GM06990 (cell line): ENCODE results near the gene DSCAM.

ENCODE experiments used
- DNase-seq: peaks from one replicate; pipeline ENCODE4 v3.0.0-alpha.2; 2011; ENCODE audit not compliant: insufficient read length; ENCODE audit errors: extremely low read depth
- H3K27me3 ChIP-seq: replicated peaks from 2 replicates; pipeline ENCODE4 v1.6.0; 2011; ENCODE audit warnings: low read length; ENCODE audit not compliant: control insufficient read depth, insufficient read depth
- H3K36me3 ChIP-seq: 2 replicates; pipeline ENCODE4 v1.5.1; 2011; ENCODE audit warnings: low read length; ENCODE audit not compliant: control insufficient read depth, insufficient read depth
- H3K4me3 ChIP-seq: replicated peaks from 2 replicates; pipeline ENCODE4 v1.5.1; 2011; ENCODE audit warnings: low read depth, mild to moderate bottlenecking, control low read depth, low read length
- TF ChIP-seq, protein P1 (sequence below): IDR thresholded peaks from 2 replicates; pipeline ENCODE4 v1.5.1; 2011; ENCODE audit warnings: low read length, control low read depth, mild to moderate bottlenecking, inconsistent platforms; ENCODE audit not compliant: insufficient read depth, poor library complexity, severe bottlenecking

The DSCAM gene

DNA sequence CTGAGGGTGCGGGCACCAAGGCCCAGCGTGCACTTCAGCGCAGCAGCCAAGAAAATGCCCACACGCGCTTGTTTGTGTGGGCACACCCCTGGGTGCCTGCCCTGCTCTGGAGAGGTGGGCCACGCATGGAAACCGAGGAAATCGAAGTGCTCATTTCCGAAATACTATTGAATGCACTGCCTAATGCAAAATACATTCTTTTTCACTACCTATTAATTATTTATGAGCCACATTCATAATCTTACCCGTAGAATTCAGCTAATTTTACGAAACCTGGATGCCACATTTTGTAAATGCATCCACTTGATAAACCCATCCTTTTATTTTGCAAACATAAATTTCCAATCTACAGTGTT, 4.8 kb downstream of the DSCAM start:
- Histone ChIP-seq H3K27me3 (no peaks in the 10 kb centered on the region), H3K36me3 (no peaks in the 10 kb centered on the region), H3K4me3 (no peak overlapping the region)
- TF ChIP-seq, protein P1, sequence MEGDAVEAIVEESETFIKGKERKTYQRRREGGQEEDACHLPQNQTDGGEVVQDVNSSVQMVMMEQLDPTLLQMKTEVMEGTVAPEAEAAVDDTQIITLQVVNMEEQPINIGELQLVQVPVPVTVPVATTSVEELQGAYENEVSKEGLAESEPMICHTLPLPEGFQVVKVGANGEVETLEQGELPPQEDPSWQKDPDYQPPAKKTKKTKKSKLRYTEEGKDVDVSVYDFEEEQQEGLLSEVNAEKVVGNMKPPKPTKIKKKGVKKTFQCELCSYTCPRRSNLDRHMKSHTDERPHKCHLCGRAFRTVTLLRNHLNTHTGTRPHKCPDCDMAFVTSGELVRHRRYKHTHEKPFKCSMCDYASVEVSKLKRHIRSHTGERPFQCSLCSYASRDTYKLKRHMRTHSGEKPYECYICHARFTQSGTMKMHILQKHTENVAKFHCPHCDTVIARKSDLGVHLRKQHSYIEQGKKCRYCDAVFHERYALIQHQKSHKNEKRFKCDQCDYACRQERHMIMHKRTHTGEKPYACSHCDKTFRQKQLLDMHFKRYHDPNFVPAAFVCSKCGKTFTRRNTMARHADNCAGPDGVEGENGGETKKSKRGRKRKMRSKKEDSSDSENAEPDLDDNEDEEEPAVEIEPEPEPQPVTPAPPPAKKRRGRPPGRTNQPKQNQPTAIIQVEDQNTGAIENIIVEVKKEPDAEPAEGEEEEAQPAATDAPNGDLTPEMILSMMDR = no peak
- DNase-seq = no peak

DNA sequence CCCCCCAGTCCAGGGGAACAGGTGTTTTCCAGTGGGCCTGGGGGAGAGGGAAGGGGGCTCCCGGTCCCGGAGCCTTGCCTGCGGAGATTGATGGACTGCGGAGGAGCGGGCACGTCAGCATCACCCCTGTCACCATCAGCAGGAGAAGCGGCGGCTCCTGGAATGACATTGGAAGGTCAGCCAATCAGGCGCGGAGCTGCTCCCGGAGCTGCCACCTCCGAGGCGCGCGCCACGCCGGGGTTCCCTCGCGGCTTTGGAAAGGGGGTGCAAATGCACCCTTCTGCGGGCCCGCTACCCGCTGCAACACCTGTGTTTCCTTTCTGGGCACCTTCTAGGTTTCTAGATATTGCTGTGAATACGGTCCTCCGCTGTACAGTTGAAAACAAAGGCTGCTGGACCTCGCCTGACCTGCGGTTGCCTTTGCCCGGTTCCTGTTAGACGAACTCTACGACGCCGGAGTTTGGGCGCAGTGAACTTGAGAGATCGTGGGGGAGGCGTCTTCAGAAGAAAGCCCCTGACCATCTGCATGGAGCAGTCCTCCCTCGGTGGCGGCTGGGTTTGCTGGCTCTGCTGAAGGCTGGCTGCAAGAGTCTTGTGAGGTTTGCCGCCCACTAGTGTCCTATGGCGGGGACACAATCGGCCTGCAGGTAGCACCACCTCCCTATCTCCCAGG, 5.3 kb downstream of the DSCAM start:
- no peak overlapping the region for H3K4me3 ChIP-seq
- TF ChIP-seq, protein P1 = no peak
- H3K27me3 ChIP-seq = no peaks in the 10 kb centered on the region
- no peak for DNase-seq
- no peaks in the 10 kb centered on the region for H3K36me3 ChIP-seq

DNA sequence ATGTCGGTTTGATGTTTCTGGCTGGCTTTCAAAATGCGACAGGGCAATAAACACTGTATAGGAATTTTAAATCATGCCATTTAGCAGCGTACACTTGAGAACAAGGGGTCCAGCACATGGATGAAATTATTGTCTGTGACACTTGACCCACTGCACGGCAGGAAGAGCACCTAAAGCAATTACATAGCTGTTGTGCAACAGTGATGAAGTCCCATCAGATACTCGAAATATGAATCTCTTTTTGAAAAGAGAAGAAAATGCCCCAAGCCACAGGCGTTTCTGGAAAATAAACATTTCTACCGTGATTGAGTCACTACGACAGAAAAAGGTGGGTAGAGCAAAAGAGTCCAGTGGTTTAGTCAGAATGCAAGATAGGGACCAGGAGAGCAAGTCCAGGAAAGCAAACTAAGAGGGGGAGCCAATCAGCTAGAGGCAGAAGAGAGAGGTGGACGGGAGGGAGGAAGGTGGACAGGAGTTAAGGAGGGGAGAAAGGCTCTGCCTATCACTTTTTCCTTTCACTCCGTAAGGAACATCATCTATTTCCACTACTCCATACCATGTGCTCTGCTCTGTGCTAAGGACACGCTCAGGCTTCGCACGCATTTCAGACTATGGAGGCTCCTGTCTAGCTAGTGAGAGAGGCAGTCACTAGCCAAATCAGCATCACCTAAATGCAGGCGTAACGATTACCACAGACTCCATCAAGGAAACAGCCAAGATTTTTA, 6.4 kb downstream of the DSCAM start:
- TF ChIP-seq, protein P1 = no peak
- Histone ChIP-seq H3K4me3 (no peak overlapping the region), H3K36me3 (no peaks in the 10 kb centered on the region), H3K27me3 (no peaks in the 10 kb centered on the region)
- DNase-seq = no peak

DNA sequence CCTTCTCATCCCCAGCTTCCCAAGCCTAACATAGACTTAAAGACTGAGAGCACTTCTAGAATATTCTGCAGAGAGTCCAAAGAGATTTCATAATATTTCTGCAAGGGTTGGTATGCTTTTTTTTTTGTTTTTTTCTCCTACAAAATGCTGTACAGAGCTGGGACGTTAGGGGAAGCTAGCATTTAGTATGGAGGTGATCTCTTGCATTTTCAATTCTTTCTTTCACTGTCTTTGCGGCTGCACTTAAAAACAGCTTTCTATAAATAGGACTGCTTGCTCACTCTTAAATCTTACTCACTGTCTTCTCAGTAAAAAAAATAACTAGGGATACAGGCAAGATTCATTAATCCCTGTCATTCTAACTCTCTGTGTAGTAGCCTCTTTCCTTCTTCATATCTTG, 7.4 kb downstream of the DSCAM start:
- Histone ChIP-seq H3K27me3 (no peaks in the 10 kb centered on the region), H3K4me3 (no peak overlapping the region), H3K36me3 (no peaks in the 10 kb centered on the region)
- no peak for DNase-seq
- TF ChIP-seq, protein P1 = no peak

DNA sequence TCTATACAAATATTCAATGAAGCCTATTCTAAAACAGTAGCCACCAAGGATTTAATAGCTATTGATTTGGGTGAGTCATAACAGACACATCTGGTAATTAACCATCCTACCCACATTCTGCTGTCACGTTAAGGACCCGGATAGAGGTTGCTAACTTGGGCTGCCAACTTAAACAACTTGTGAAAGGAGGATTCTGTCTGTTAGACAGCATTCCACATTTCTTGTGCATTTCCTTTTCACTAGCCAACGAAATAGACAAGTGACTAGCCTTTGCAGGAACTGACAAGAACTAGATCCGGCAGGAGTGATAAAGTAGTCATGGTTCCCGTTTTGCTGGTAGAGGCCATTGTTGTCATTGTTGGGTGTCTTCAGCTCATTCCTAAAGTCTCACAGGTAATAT, 9.5 kb downstream of the DSCAM start:
- no peaks in the 10 kb centered on the region for H3K36me3 ChIP-seq
- TF ChIP-seq, protein P1 = no peak
- H3K27me3 ChIP-seq = no peaks in the 10 kb centered on the region
- H3K4me3 ChIP-seq = no peak overlapping the region
- DNase-seq = no peak
